DMS53 treated with DMSO at 0.1 percent for 48 hours (cell line): ENCODE measurements around the gene AQP6.
A peak's percentile ranks its signal among the peaks of the same experiment; 100 is the strongest.

Source experiments
- DNase-seq: peaks from one replicate; lab custom pipeline; 2025; ENCODE audit not compliant: unreplicated experiment; lab: John Stamatoyannopoulos, UW

AQP6 gene

DNA sequence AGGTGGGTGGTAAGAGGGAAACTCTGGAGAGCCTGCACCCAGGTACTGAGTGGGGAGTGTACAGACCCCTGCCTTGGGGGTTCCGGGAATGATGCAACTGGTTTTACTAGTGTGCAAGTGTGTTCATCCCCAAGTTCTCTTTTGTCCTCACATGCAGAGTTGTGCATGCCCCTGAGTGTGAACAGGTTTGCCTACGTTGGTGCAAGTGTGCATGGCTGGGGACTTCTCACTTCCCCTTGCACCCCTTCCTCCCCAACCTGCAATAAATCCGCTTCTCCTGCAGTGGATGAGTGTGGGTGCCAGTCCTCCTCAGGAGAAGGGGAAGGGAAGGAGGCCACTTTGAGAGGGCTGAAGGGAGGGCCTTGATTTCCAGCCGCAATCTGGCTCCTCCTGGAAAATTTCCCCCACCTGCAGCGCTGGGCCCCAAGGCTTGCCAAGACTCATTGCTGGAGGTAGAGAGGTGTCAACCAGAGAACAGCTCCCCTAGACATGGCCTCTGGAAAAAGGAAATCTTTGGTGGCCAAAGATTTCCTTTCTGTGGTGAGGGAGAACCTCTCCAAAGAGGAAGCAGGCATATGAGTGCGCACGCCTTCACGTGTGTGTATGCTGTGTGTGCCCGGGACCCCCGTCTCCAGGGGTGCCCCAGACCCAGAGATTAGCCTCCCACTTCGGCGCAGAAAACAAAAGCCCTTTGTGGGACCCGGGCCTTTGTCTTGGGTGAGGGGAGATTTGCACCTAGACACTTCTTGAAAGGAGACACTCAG lies 16.7 kb upstream of the AQP6 start:
- DNase-seq = no peak

DNA sequence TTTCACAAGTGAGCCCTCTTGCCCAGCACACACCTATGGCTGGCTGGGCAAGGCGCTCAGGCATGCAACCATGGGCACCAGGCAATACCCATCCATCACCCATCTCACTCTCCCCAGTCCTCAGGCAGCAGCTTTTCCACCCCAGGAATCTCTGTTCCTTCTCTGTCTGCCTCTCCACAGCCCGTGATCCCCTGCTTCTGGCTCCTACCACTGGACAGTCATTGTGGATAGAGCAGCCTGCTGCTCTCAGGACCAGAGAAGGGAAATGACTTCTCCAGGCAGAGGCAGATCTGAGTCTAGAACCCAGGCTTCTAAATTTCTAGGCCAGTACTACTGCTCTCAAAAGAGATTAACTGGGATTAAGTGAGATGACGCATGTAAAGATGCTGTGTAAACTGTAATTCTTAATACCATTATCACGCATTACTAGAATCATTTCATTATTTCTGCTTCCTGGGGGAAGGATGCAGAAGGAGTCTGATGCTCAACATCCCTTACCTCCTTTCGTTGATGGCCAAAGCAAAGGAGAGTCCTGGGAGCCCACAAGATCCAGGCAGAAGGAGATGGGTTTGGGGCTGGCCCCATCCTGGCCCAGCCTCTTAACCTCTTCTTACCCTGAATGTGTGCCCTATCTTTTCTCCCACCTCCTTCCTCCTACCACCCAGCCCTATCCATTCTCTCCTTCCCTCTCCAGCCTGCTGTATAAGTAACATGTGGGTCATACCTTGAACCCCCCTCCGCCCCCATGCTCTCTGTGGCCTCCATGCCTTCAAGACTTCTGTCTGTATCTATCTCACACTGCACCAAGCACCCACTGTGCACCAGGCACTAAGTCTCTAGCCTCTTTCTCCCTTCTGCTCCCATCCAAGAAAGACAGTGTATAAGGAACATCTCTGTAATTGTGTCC lies 15.8 kb upstream of the AQP6 start:
- no peak for DNase-seq

GRCh38 chr12:49957570-49957967 lies 15.2 kb upstream of the AQP6 start:
- DNase-seq = no peak

- no peak for DNase-seq
Measured at GRCh38 chr12:49959685-49960473, 12.9 kb upstream of the AQP6 start.

DNA sequence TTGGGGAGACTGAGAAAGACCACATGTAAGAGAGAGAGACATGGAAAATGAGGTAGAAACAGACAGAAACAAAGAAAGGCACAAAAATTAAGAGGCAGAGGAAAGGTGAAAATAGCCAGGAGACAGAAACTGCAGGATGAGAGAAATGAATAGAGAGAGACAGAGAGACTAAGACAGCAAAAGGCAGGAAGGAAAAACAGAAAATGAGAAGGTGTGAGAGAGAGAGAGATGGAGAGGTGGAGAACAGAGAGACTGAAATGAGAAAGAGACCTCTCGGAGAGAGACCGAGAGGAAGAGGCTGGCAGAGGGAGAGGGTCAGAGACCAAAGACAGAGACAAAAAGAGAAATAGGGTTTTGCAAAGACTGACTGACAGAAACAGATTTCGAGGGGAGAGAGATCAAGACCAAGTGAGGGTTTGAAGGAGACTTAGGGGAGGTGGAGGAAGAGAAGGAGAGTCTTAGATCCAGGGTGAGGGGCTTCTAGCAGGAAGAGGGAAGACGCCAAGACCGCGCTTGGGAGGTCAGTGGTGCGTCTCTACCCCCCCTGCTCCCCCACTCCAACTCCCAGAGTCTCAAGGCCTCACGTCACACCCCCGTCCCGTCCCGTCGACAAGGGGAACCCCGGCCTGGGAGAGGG lies 12.2 kb upstream of the AQP6 start:
- DNase-seq = no peak

DNA sequence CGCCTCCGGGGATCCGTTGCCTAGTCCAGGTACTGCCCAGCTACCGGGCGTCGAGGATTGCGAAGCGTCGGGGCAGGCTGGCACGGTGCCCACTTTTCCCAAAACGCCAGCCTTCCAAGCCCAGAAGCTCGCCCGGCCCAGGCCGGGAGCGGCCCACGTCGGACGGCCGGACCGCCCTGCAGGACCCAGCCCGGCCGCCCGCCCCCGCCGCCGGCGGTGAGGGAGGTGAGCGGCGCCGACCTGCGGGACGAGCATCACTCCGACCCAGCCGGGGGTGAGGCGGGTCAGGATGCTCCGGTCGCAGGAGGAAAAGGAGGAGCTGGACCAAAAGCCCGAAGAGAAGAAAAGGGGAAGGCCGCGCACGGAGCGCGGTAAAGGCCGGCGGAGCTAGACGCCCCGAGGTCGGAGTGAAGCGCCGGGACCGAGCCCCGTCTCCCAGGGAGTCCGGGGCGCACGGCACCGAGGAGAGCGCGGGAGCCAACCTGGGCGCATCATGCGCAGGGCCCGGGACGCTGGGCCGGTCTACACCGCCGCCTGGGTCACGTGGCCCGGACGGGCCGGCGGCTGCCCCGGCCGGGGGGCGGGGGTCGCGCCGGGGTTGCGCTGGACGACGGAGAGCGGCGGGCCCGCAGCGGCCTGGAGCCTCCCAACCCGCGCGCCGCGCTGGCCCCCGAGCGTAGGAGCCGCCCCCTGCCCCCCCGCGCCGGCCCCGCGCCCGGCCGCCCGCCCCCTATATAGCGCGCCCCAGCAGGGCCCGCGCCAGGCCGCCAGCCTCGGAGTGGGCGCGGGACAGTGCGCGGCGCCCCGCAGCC lies 11.4 kb upstream of the AQP6 start, which contains the start of gene AQP5:
AQP5 (plus strand) TSS at position 762 of the 812 bp plus-strand sequence. CDS start 146 bp downstream, outside the sequence.
- no peak for DNase-seq

DNA sequence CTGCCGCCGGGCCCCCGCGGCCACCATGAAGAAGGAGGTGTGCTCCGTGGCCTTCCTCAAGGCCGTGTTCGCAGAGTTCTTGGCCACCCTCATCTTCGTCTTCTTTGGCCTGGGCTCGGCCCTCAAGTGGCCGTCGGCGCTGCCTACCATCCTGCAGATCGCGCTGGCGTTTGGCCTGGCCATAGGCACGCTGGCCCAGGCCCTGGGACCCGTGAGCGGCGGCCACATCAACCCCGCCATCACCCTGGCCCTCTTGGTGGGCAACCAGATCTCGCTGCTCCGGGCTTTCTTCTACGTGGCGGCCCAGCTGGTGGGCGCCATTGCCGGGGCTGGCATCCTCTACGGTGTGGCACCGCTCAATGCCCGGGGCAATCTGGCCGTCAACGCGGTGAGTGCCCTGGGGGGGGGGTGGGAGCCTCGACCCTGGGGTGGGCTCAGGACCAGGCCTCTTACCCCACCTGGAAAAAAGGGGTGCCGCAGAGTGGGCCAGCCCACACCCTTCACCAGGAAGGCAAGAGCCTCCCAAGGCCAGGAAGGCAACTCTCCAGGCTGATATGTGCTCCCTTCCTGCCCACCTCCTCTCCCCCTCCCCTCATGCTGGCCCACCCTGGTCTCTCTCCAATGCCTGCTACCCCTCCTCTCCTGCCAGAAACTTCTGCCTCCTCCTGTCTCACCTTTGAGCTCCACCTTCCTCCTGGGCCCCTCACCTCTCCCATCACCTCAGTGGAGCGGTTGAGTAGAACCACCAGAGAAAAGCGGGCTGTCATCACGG lies 10.6 kb upstream of the AQP6 start:
- DNase-seq = no peak

- peak; percentile 43 for DNase-seq
Measured at GRCh38 chr12:49962861-49963765, 9.6 kb upstream of the AQP6 start.

DNA sequence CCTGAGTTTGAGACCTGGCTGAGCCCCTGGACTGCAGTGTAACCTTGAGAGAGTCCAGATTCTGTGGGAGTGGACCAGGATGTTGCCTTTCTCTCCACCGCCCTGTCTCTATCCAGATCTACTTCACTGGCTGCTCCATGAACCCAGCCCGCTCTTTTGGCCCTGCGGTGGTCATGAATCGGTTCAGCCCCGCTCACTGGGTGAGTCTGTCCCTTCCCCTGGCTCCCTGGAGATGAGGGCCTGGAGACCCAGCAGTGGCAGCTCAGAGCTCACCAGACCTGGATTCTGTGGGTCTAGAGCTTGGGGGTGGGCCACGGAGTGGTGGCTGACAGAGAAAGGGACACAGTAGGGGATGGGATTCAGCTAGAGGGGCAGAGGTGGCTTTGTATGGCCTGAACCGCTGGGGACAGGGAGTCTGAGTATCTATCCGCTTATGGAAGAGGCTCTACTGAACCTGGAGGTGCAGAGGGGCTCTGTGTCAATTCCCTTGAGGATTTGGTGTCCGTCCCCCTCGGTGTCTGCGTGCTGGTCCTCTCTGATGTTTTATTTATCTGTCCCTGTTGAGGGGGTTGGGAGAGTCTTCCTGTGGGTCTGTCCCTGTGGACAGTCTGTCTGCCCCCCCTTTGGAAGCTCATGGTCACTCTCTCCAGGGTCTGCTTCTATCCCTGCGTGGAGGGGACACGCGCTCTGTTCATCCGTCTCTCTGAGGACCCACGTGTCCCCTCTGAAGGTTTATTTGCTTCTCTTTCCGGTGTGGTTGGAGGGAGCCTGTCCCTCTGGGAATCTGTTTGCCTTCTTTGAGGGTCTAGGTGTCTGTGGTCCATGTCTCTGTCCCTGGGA lies 8.6 kb upstream of the AQP6 start:
- DNase-seq = no peak

- DNase-seq = no peak
Measured at GRCh38 chr12:49964849-49965624, 7.7 kb upstream of the AQP6 start.

GRCh38 chr12:49965836-49966235 lies 6.9 kb upstream of the AQP6 start:
- no peak for DNase-seq

GRCh38 chr12:49966511-49967041 lies 6.2 kb upstream of the AQP6 start:
- DNase-seq = no peak

- peak; percentile 62 for DNase-seq
Measured at GRCh38 chr12:49967042-49967776, 5.5 kb upstream of the AQP6 start.

DNA sequence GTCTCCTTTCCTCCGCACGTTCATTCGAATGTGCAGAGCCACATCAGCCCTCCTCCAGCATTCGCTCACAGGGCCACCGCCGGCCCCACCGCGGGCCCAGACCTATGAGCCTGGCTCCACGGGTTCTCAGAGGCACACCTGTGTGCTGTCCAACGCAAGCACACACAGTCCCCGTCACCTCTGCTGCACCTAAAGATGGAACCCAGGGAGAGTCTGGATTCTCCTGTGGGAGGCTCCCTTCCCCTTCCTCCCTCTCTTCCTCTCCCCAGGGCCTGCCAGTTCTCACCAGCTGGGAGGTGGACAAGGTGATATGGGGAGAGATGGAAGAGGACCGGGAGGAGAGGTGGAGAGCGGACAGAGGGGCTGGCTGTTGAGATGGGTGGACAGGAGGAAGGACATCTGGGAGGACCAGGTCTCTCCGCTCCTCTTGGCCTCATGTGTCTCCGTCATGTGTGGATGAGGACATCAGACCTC lies 4.9 kb upstream of the AQP6 start:
- DNase-seq = no peak

GRCh38 chr12:49968471-49968870 lies 4.3 kb upstream of the AQP6 start:
- DNase-seq = no peak
